Kidney tubule cell (primary cell): Measurements from ENCODE around the gene ADGRL4.
"Not testable (repeated sequence)": the region's sequence is repeated elsewhere in the genome, so short reads cannot be mapped to it uniquely, and the experiment has no call there.

Experiments used
- DNase-seq: peaks from one replicate; pipeline ENCODE4 v3.0.0-alpha.2; 2018; ENCODE audit warnings: low spot score

Gene ADGRL4

GRCh38 chr1:79006564-79006963 is at the start of gene ADGRL4:
Gene ADGRL4, minus strand, starts transcription at chr1:79006730. Its CDS starts 76 bp downstream, at chr1:79006654.
- DNase-seq: peak; percentile 38

GRCh38 chr1:79055856-79056255 is 49.3 kb upstream of the ADGRL4 start:
- no peak for DNase-seq

DNA sequence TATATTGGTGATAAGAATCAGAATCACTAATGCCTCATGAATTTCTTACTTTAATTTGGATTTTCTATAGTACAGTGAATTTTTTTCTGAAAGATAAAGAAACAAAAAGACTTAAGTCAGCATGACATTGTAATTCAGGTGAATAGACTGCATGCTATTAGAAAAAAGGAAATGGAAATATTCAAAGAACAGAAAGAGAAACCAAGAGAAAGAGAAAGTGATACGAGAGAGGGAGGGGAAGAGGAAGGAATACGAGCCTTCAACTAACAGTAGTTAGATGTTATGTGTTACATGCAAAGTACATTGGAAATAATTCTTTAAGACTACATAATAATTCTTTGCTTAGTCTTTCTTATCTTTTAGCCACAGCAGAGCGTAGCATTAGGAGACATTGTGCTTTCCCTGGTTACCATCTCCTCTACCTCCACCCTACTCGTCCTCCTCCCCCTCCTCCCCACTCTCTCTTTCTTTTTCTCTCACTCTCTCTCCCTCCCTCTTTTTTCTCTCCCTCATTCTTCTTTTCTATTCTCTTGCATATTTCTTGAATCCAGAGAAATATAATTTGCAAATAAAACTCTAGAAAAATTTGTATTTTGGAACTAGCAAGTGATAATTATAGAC is 46.4 kb upstream of the ADGRL4 start:
- no peak for DNase-seq

GRCh38 chr1:79044974-79045650 is 38.6 kb upstream of the ADGRL4 start:
- no peak for DNase-seq

DNA sequence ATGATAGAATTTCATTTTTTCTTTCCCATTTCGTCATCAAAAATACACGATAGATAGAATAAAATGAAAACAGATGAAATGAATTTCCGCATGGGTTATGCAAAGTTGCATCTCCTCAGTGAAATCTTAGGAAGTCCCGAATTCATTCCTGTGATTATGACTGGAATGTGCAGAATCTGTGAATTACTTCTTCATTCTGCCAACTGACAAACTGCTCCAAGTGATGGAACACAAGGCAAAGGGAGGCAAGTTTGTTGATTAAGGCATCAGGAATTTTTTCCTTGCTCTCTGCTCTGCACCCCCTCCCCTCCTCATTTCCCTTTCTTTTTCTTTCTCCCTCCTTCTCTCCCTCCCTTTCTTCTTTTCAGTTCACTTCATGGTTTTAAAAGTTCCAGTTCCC is 37.0 kb upstream of the ADGRL4 start:
- DNase-seq: no peak

DNA sequence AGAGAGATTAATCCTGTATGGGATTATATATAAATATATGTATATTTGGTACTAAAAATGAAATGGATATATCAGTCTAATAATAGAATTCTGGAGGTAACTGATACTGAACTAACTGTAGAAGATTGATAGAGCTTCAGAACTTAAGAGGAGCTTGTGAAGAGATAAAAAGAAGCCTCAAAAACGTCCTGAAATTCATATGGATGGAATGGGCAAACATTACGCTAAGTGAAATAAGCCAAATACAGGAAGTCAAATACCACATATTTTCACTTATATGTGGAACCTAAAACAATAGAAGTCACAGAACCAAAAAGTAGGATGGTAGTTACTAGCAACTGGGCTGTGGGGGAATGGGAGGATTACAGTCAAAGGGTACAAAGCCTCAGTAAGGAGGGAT is 36.0 kb upstream of the ADGRL4 start:
- DNase-seq: no peak

- DNase-seq: peak; percentile 30
Observed at GRCh38 chr1:79042117-79042516, 35.6 kb upstream of the ADGRL4 start.

- no peak for DNase-seq
Observed at GRCh38 chr1:79041666-79042065, 35.1 kb upstream of the ADGRL4 start.

DNA sequence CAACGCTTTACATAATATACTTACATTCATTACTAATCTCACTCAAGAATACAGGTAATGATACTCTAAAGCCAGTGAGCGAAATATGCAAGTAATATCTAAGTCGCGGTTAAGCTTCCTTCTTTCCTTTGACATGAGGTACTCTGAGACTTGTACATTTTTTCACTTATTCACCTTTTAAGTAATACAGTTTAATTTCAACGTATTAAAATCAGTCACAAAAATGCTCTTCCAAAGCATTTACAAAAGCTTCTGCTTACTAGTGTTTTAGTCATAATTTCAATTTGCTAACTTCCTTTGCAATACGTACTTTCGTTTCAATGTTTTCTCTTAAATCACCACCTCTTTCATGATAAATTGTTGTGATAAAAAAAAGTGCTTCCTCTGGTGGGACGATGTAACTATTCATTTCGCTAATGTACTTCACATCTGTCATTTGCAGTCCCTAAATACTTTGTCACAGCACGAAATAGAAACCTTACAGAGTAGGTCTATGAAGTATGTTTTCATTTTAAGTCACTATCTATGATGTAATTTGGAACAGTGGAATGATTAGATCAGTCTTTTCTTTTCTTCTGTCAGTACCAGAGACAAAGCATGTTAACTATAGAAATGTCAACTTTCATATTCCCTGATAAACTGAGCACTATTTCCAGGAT is 34.0 kb upstream of the ADGRL4 start:
- no peak for DNase-seq

DNA sequence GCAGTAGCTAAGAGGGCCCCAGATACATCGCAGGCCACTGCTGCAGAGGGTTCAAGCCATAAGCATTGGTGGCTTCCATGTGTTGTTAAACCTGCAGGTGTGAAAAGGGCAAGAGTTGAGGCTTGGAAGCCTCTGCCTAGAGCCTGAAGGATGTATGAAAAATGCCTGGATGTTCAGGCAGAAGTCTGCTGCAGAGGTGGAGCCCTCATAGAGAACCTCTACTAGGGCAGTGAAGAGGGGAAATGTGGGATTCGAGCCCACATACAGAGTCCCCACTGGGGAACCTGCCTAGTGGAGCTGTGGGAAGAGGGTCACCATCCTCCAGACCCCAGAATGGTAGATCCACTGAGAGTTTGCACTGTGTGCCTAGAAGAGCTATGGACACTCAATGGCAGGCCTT is 30.6 kb upstream of the ADGRL4 start:
- DNase-seq: no peak

GRCh38 chr1:79012500-79012899 is 6.0 kb upstream of the ADGRL4 start:
- no peak for DNase-seq

DNA sequence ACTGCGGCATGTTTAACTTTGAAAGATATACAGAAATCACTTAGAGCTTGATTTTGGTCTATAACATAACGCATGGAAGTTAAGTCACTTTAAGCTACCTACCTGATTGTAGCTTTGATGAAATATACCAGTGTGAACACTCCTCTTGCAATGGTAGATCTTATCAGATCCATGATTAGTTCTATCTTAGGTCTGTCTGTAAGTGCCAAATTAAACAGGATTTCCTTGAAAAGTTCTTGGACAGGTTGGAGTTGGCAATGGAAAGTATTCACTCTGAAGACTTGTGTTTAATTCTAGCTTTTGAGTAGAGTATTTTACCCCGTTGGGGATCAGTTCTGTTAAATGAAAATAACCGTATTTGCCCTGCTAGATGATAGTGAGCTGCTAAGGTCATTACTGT is 4.1 kb upstream of the ADGRL4 start:
- DNase-seq: no peak

DNA sequence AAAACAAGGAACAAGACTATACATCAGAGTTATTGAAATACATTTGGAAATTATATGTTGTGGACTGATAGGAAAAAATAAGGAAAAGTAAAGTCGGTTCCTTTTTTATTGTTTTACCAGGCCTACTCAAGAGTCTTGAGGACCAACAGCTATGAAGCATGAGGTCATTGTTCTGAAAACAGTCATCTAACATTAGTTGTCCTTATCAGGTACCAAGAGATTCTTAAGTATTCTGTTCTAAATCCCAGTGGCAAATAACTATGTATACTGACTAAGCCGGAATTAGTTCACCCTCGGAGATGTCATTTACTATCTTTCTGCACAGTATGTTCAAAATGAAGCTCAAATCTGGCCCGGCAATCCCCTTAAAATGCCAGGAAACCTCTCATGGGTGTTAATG is 585 bp downstream of the ADGRL4 start:
- peak; percentile 1 for DNase-seq

DNA sequence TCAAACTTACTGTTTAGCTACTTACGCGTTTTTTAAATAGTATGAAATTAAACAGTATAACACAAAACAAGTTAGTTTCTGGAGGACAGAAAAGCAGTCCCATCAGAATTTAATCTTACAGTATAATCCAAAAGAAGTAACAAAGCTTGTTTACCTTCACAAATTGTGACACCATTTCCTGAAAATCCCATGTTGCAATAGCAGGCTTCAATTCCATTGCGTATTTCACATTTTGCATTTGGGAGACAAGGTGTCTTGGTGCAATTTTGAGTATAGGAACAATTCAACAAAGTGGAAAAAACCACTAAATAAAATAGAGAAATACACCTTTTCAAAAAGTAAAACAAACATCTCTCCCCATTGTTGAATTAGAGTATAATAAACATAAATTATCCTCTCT is 1.6 kb downstream of the ADGRL4 start:
- DNase-seq: no peak

GRCh38 chr1:78996791-78997190 is 9.7 kb downstream of the ADGRL4 start:
- DNase-seq: peak; percentile 42

DNA sequence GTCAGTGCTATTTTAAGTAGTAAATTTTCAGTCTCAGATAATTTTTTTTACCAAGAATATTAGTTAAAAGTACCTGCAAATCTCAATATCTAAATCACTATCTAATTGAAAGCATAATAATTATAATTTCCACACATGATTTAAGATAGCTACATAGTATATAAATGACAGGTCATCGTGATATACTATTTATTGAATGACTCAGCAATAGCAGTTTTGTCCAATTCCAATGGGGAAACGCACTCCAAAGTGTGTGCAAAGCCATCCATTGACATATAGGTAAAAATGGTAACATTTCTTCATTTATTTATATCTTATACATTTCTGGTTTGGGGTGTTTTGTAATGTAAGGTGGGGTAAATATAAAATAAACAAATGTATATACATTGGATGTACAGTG is 19.5 kb downstream of the ADGRL4 start:
- DNase-seq: no peak

DNA sequence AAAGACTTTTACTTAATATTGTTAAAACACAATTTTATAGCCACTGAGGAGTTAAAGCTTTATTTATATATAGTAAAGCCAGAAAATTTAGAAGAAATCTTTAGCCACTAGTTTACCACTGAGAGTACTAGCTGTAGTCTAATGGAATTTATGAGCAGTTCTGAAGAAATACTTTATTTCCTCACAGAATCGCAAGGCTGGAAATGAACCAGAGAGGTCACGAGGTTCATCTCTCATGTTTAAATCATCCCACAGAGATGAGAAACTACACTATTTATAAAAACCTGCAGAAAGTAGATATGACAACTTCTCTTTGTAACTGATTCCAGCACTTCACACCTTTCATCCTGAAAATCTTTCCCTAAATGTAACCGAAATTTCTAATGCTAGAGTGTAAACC is 26.0 kb downstream of the ADGRL4 start:
- no peak for DNase-seq

GRCh38 chr1:78972723-78973122 is 33.8 kb downstream of the ADGRL4 start:
- DNase-seq: no peak

GRCh38 chr1:78967091-78967490 is 39.4 kb downstream of the ADGRL4 start:
- not testable (repeated sequence) for DNase-seq

- no peak for DNase-seq
Observed at GRCh38 chr1:78958711-78959110, 47.8 kb downstream of the ADGRL4 start.

DNA sequence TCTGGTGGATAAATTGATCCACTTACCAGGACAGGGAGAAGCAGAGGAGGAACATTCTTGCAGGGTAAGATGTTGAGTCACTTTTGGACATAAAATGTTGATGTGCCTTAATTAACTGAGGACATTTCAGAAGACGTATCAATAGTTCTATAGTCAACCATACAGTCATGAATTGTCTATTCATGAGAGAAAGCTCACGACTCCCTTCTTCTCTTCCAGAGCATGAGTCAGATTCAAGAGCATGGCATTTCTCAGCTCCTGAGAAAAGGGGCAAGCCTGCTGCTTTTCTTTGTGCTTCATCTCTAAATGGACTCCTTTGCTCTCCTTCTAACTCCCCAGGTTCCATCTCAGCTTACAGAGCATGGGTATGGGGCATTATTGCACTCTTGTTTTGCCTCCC is 55.7 kb downstream of the ADGRL4 start:
- DNase-seq: no peak

- no peak for DNase-seq
Observed at GRCh38 chr1:78949227-78949626, 57.3 kb downstream of the ADGRL4 start.

GRCh38 chr1:78919150-78919549 is 87.4 kb downstream of the ADGRL4 start:
- DNase-seq: no peak

GRCh38 chr1:78918157-78918556 is 88.4 kb downstream of the ADGRL4 start:
- DNase-seq: no peak
